Ovary (tissue), 9 donors: ENCODE results near the gene HHIPL1. TPM values are rescaled to one million over a fixed set of nuclear protein-coding genes. Genes with fewer than 3 reads are reported as not detected.
A peak's percentile ranks its signal among the peaks of the same experiment; 100 is the strongest.

Source experiments
- DNase-seq, 5 donors: peaks; one replicate each; pipeline ENCODE4 v3.0.0-alpha.2; 2019 to 2020
- H3K27ac ChIP-seq, 2 donors: fragments of 200-600 bp; one replicate each; pipeline versions ENCODE4 v1.5.1 to v1.8.0; 2019 to 2022
- H3K27me3 ChIP-seq: fragments of 200-600 bp; one replicate; pipeline ENCODE4 v1.8.0; 2022
- H3K36me3 ChIP-seq: fragments of 200-600 bp; sonication (generic); one replicate; pipeline ENCODE4 v1.5.1; 2019
- H3K4me1 ChIP-seq: one replicate; pipeline ENCODE4 v1.8.1; 2013; ENCODE audit warnings: mild to moderate bottlenecking, moderate library complexity; ENCODE audit not compliant: insufficient read depth
- H3K4me3 ChIP-seq: fragments of 200-600 bp; sonication (generic); one replicate; pipeline ENCODE4 v1.5.1; 2017
- H3K9me3 ChIP-seq, 2 donors: fragments of 200-600 bp in 1 of 2; sonication (generic) in 1 of 2; one replicate each; pipeline versions ENCODE4 v1.5.1 to v1.8.1; 2013 to 2019; ENCODE audit warnings: mild to moderate bottlenecking in 1 of 2, moderate library complexity in 1 of 2
- CTCF ChIP-seq, 3 donors: fragments of 450-650 bp in 2 of 3; fragments of 200-600 bp in 1 of 3; IDR thresholded peaks; one replicate each; pipeline versions ENCODE4 v1.5.1 to v1.8.0; 2016 to 2022; ENCODE audit warnings: antibody characterized with exemption in 3 of 3, mild to moderate bottlenecking in 1 of 3
- EP300 ChIP-seq: sonication (generic); formaldehyde crosslinking; IDR thresholded peaks from one replicate; pipeline ENCODE4 v1.6.1; 2017; ENCODE audit warnings: antibody characterized with exemption
- POLR2A ChIP-seq: fragments of 450-650 bp; IDR thresholded peaks from one replicate; pipeline ENCODE4 v1.6.1; 2017; ENCODE audit warnings: antibody characterized with exemption, mild to moderate bottlenecking, moderate library complexity
- WGBS, 3 donors: extraction: QIAGEN DNeasy Blood & Tissue Kit in 1 of 3; methylation state at CpG; one replicate each; pipeline versions ENCODE4 v1.1.5 to v1.1.7; 2013 to 2017; 5-methylcytosine and 5-hydroxymethylcytosine counted together
- intact Hi-C, 4 donors: fragments of 100-400 bp; cut with DNase I; formaldehyde crosslinking; loops; one replicate each; pipeline versions ENCODE4 v1.11.0 to v1.15.1; 2022 to 2023
- polyA plus RNA-seq, 2 donors: library from polyadenylated mRNA; stranded (reverse); fragments of 200-250 nt in 1 of 2; fragments of 350-450 nt in 1 of 2; fragmentation: Illumina TruSeq in 1 of 2; extraction: RNeasy Lipid Tissue Mini Kit (QIAGEN cat#74804) in 1 of 2; gene quantifications; one replicate each; pipeline ENCODE4 v1.2.3, GENCODE V29; 2013 to 2014
- total RNA-seq, 7 donors: library from RNA; depleted of rRNA in 2 of 7; stranded (reverse); fragments of >200 nt in 2 of 7; fragmentation: NEBNext Ultra II Directional in 3 of 7; extraction: Animal tissue kit (Norgen Biotek cat#: 25700) in 3 of 7; gene quantifications; one replicate each; pipeline versions ENCODE4 v1.1.0 to v1.2.4, GENCODE V29; 2016 to 2023
- donor health status: DM: no; HTN: no; CAD: no; lungs with moderate emphysema.
- donor health status: DM: no; HTN: no; CAD: no.
- donor health status: Bipolar disorder and iron deficiency.
- donor health status: DM: yes; HTN: yes; CAD: no.
- donor health status: DM: no; HTN: no; CAD: no.
- donor health status: DM: yes; HTN: yes; CAD: no.

The HHIPL1 gene
- total and polyA plus RNA-seq, 9 donors: 0.48 to 3.8 (median 2.1) TPM

GRCh38 chr14:99720941-99721791 lies 76.2 kb downstream of the HHIPL1 start:
- H3K9me3 ChIP-seq: no peaks in the 10 kb centered on the region
- TF ChIP-seq CTCF (IDR thresholded peaks at IDR 0.05) (no peak), EP300 (no peak), POLR2A (no peak)
- H3K4me1 ChIP-seq: no peaks in the 10 kb centered on the region
- H3K27me3 ChIP-seq: no peaks in the 10 kb centered on the region
- WGBS, 3 donors: 95 to 97% (median 96%) methylated on average over 18 of the region's 18 CpGs
- peak in 1 of 5 donors; percentile 7 for DNase-seq
- intact Hi-C loops: no loop called here
- no peaks in the 10 kb centered on the region for H3K36me3 ChIP-seq
- no peak overlapping the region for H3K4me3 ChIP-seq
- H3K27ac ChIP-seq: no peak overlapping the region

DNA sequence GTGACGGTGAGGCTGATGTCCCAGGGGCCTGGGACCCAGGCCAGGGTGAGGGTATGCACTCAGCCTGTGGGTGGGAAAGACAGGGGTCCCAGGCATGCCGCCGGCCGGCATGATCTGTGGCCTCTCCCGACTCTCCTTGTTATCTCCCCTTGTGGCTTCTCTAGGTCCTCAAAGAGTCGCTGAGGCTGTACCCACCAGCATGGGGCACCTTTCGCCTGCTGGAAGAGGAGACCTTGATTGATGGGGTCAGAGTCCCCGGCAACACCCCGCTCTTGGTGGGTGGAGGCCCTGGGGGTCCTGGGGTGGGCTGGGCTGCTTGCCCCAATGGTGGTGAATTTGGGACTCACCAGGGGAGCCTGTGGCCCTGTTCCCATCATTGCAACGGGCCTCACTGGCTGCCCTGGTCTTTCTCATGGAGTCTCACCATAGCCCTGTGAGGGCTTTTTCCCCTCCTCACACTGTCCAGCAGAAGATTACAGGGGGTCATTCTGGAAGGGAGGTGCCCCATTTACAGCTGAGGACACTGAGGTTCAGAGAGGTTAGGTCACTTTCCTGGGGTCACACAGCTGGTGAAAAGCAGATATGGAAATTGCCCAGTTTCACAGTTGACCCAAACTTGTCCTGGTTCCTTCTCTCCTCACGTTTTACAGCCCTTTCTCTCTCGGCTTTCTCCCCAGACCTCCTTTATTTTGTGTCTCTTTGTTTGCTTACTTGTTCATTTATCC lies 77.0 kb downstream of the HHIPL1 start:
- no peak for TF ChIP-seq POLR2A
- TF ChIP-seq EP300: no peak
- no peak for TF ChIP-seq CTCF (IDR thresholded peaks at IDR 0.05)
- Histone ChIP-seq H3K4me1 (no peaks in the 10 kb centered on the region), H3K27ac (no peak overlapping the region), H3K4me3 (no peak overlapping the region), H3K27me3 (no peaks in the 10 kb centered on the region), H3K36me3 (no peaks in the 10 kb centered on the region), H3K9me3 (no peaks in the 10 kb centered on the region)
- peak in 2 of 5 donors; percentile 4 to 8 for DNase-seq
- intact Hi-C loops: no loop called here
- 80 to 87% (median 84%) methylated on average over 12 of the region's 12 CpGs for WGBS, 3 donors

DNA sequence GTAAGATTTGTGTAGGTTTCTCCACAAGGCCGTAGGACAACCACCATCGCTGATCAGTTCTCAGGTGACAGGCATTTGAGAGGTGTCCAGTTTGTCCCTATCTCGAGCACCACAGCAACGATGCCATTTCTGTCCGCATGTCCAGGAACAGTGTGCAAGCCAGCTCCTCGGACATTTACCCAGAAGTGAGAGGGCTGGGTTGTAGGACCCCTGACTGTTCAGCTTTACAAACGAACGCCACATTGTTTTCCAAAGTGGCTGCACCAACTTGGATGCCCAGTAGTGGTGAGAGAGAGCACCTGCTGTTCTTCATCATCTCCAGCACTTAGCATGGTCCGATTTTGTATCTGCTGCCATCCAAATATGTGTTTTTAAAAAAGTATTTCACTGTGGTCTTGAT lies 77.8 kb downstream of the HHIPL1 start:
- no peak overlapping the region for H3K4me3 ChIP-seq
- H3K27ac ChIP-seq: no peak overlapping the region
- TF ChIP-seq POLR2A (no peak), CTCF (IDR thresholded peaks at IDR 0.05) (no peak), EP300 (no peak)
- intact Hi-C loops: no loop called here
- no peaks in the 10 kb centered on the region for H3K4me1 ChIP-seq
- no peaks in the 10 kb centered on the region for H3K27me3 ChIP-seq
- WGBS, 3 donors: 89 to 91% (median 90%) methylated on average over 9 of the region's 9 CpGs
- peak in 1 of 5 donors; percentile 1 for DNase-seq
- no peaks in the 10 kb centered on the region for H3K36me3 ChIP-seq
- no peaks in the 10 kb centered on the region for H3K9me3 ChIP-seq

- Histone ChIP-seq H3K4me1 (no peaks in the 10 kb centered on the region), H3K27me3 (no peaks in the 10 kb centered on the region), H3K4me3 (no peak overlapping the region), H3K36me3 (no peaks in the 10 kb centered on the region), H3K9me3 (no peaks in the 10 kb centered on the region), H3K27ac (no peak overlapping the region)
- WGBS, 3 donors: 47 to 57% (median 48%) methylated on average over 5 of the region's 5 CpGs
- DNase-seq: peak in 2 of 5 donors; percentile 9 to 29
- TF ChIP-seq EP300: no peak
- TF ChIP-seq CTCF (IDR thresholded peaks at IDR 0.05): no peak
- TF ChIP-seq POLR2A: no peak
- intact Hi-C loops: no loop called here
Observed at GRCh38 chr14:99724196-99724891, 79.4 kb downstream of the HHIPL1 start.
